ENCODE results near the gene ALPI. TPM values are rescaled to one million over a fixed set of nuclear protein-coding genes. Genes with fewer than 3 reads are reported as not detected.

ALPI gene
- total RNA-seq: not detected in 2 replicates

DNA sequence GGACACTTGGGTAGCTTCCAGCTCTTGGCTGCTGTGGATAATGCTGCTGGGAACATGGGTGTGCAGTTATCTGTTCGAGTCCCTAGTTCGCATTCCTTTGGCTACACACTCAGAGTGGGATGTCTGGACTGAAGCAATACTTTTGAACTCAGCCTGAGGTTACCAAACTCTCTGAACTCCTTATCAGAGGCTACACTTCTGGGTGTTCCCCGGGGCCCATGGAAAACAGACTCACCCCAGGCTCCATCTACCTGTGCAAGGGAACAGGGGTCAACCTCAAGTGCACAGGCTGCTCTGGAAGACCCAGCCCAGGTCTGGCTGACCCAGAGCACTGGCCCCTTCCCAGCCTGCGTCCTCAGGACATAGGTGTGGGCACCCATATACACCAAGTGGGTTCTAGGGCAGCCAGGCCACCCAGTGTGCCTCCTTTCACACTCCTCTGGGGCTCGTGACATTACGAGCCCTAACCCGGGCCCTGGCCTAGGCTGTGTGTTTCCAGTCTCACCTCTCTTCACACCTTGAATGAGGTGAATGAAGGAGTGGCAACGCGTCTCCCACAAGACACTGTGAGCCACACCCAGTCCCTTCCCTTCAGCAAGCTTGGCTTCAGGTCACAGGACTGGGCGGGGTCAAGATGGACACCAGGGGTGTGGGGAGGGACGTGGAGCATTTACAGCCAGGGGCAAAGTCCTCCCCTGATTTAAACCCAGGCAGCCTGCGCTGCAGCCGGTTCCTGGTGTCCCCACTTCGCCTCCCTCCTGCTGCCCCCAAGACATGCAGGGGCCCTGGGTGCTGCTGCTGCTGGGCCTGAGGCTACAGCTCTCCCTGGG lies at the start of gene ALPI:
Gene ALPI (plus strand): TSS at position 728 of the 830 bp plus-strand sequence. CDS start 47 bp downstream, at position 775.

GRCh38 chr2:232406556-232407310 lies 49.2 kb upstream of the ALPI start, which contains the start of gene ALPG:
TSS of gene ALPG (plus strand) at chr2:232406844. CDS start at chr2:232406895, 51 bp downstream.

GRCh38 chr2:232487385-232488096 lies 31.6 kb downstream of the ALPI start, which contains the start of gene ECEL1:
TSS of gene ECEL1 (minus strand) at chr2:232487834. CDS start at chr2:232486653, 1,181 bp downstream.

Other genes with a start within 250 kb of the ALPI start
- not detected in 2 replicates for gene ALPP, start 77.4 kb upstream of the ALPI start, total RNA-seq
- gene ALPG, start 49.3 kb upstream of the ALPI start, total RNA-seq: 0.07 TPM in 1 of 2 replicates, not detected in the other
- not detected in 2 replicates for gene ECEL1, start 31.7 kb downstream of the ALPI start, total RNA-seq
- not detected in 2 replicates for gene PRSS56, start 64.2 kb downstream of the ALPI start, total RNA-seq
- not detected in 2 replicates for gene CHRND, start 70.0 kb downstream of the ALPI start, total RNA-seq
- not detected in 2 replicates for gene CHRNG, start 83.5 kb downstream of the ALPI start, total RNA-seq
- 2.7 and 3.7 TPM in 2 replicates for gene TIGD1, start 94.4 kb downstream of the ALPI start, total RNA-seq
- gene EIF4E2, start 94.5 kb downstream of the ALPI start, total RNA-seq: 78.0 and 88.3 TPM in 2 replicates
- gene EFHD1, start 177.5 kb downstream of the ALPI start, total RNA-seq: 0.20 TPM in 1 of 2 replicates, not detected in the other
- 28.2 and 33.0 TPM in 2 replicates for gene GIGYF2, start 241.2 kb downstream of the ALPI start, total RNA-seq